Stimulated activated CD8-positive, alpha-beta memory T cell treated with anti-CD3 and anti-CD28 coated beads, Interleukin-2, amount 100 ng/mL, for 1 hour (primary cell): Measurements from ENCODE around the gene WNT11.

Source experiments
- DNase-seq, 2 donors: peaks; one replicate each; pipeline ENCODE4 v3.0.0-alpha.2; 2020; ENCODE audit warnings: low read depth in 2 of 2

The WNT11 gene

DNA sequence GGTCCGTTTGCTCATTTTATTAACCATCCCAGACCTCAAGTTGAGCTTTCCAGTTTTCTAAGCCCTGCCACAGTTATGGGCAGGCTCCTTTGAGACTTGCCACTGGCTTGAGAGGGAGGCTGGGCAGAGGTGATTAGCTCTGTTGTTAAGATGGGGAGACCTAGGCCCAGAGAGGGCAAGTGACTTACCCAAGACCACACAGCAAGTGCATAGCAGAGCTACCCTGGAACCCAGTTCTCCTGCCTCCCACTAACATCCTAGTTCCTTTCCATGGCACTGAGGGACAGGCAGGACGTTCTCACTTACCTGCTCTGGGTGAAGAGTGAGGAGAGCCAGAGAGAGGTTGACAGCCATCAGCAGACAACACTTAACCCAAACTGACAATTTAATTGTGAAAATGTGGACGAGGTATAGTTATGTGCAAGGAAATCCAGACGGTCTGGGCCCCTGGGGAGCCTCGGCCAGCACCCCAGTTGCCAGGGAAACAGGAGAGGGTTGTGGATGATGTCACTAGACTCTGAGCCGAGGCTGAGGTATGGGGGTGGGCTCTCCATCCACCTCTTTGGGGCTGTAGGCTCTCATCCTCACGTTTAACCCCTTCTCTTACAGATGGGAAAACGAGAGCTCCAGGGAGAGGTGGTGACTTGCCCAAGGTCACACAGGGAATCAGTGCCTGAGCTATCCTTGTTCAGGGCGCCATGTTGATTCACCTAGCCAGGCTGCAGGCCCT is 12.3 kb upstream of the WNT11 start:
- no peak for DNase-seq

- no peak for DNase-seq
Observed at GRCh38 chr11:76217653-76218160, 11.4 kb upstream of the WNT11 start.

DNA sequence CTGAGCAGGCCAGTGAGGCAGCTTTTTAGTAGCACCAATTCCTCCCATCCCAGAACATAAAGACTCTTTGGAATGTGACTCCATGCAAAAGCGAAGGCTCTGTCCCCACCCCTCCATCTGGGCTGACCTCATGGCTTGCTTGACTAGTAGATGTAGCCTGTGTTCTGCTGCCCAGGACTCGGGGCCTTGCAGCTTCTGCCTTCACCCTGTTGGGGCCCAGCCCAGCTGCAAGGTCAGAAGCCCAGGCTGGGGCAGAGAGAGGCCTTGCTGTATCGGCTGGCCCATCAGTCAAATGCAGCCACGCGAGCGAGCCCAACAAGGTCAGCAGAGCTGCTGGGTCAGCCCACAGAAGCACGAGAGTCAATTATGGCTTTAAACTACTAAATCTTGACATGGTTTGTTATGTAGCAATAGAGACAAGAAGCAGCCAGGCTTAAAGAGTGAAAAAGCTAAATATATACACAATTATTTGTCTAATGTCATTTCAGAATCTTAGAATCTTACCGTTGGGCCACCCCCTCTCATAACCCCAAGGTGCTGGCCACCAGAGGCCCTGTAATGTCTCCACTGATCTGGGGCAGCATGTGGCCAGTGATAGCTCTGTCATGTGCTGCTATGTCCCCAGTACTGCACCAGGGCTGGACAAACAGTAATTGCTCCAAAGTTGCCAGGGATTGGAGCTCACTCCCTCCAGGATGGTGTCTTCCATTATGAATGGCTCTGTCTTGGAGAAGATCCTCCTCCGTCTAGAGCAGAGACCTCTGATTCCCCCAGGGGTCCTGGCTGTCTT is 10.4 kb upstream of the WNT11 start:
- DNase-seq = no peak

- no peak for DNase-seq
Observed at GRCh38 chr11:76215941-76216340, 9.6 kb upstream of the WNT11 start.

- no peak for DNase-seq
Observed at GRCh38 chr11:76214968-76215548, 8.8 kb upstream of the WNT11 start.

DNA sequence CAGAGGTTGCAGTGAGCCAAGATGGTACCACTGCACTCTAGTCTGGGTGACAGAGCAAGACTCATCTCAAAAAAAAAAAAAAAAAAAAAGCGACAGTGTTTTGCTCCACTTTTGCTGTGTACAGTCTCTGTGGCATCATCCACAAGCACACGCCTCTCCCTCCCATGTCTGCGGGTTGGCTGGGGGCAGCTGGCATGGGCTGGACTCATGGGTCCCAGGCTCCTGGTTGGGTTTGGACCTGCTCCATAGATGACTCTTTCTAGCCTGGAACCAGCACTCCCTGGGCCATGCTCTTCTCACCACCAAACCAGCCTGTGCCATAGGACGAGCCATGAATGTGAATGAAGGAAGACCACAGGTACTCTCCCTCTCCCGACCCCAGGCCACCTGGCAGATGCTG is 7.9 kb upstream of the WNT11 start:
- DNase-seq = no peak

GRCh38 chr11:76212086-76213035 is 6.1 kb upstream of the WNT11 start:
- no peak for DNase-seq

DNA sequence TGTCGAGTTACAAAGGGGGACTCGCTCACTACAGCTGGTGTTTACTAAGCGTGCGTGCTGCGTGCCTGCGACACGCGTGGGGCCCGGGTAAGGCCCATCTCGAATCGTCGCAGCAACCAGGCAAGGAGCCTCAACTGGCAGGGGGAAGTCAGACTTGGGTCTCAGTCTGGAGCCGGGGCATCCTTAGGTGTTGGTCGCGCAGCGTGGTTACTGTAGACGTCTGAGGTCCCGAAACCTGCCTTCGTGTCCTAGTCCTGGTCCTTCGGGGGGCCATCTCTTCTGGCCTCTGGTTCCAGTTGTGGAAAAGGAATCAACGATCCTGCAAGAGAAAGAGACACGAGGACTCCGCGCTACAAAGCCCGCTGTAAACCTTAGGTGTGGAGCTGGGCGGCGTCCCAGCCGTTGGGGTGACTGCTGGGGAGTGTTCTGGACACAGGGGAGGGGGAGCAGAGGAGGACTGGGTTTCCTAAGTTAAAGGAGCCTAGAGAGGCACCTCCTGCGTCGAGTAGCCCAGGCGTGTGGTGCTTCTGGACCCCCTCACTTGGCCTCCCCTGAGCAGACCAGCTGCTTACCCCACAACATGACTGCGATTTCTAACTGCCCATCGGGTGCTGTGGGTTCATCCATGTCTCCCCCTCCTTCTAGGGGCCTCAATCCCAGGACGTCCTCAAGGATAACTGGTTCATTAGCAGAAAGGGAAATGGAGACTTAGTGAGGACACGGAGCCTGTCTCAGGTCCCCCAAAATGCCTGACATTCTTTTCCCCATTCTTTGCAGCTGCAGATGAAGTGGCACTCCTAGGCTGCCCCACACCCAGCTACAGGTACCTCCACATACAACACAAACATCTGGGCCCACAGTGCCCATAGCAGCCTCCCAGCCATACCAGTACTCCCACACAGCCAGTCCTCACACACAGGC is 4.9 kb upstream of the WNT11 start:
- no peak for DNase-seq

- DNase-seq = no peak
Observed at GRCh38 chr11:76209973-76210930, 4.0 kb upstream of the WNT11 start.

DNA sequence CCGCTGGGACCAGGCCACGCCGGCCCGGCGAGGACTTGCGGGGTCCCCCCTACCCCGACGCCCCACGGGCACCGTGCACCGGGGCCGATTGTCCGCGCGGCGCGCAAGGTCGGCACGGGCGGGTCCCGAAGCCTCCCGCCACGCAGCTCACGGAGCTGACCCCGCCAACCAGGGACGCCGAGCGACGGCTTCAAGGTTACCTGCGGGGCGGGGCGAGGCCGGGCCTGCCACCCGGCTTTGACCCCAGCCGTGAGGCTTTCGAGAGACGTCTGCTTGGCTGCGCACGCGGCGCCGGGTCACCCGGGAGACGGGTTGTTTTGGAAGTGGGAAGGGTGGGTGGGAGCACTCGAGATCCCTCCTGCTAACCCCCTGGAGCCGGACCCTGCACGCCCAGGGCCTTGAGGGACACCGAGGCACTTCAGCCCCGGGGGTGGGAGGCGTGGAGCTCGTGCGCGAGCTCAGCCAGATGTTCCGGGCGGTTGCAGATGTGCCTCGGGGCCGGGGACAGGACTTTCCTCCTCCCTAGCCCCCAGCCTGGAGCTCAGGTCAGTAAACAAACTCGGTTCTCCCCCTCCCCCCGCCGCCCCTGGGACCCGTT is 3.2 kb upstream of the WNT11 start:
- no peak for DNase-seq

- DNase-seq = peak; percentile 54 to 61
Observed at GRCh38 chr11:76208438-76209374, 2.4 kb upstream of the WNT11 start.

- peak; percentile 58 for DNase-seq
Observed at GRCh38 chr11:76207642-76208401, 1.5 kb upstream of the WNT11 start.

GRCh38 chr11:76206077-76206326 is 300 bp downstream of the WNT11 start:
- DNase-seq = no peak

GRCh38 chr11:76205252-76206076 is 838 bp downstream of the WNT11 start:
- DNase-seq = no peak

- no peak for DNase-seq
Observed at GRCh38 chr11:76203937-76204336, 2.4 kb downstream of the WNT11 start.

- no peak for DNase-seq
Observed at GRCh38 chr11:76203131-76203925, 3.0 kb downstream of the WNT11 start.
